BLaER1 treated with 17β-estradiol and CSF1 and Interleukin-3, amounts not matched to agents 10 nM and 100 nM (cell line): ENCODE results near the gene ANKRD2.
"Not testable (repeated sequence)": the region's sequence is repeated elsewhere in the genome, so short reads cannot be mapped to it uniquely, and the experiment has no call there.

Source experiments
- H3K27ac ChIP-seq, 11 experiments: shearing (Covaris generic); formaldehyde crosslinking; 2 replicates each; pipeline ENCODE4 v1.8.1; 2022
- H3K27me3 ChIP-seq, 11 experiments: shearing (Covaris generic); formaldehyde crosslinking; 2 replicates each; pipeline ENCODE4 v1.8.1; 2022
- H3K36me3 ChIP-seq, 11 experiments: shearing (Covaris generic); formaldehyde crosslinking; 2 replicates each; pipeline ENCODE4 v1.8.1; 2022
- H3K4me1 ChIP-seq, 10 experiments: shearing (Covaris generic); formaldehyde crosslinking; 2 replicates each; pipeline ENCODE4 v1.8.1; 2022
- H3K4me2 ChIP-seq, 11 experiments: shearing (Covaris generic); formaldehyde crosslinking; 2 replicates each; pipeline ENCODE4 v1.8.1; 2022
- H3K4me3 ChIP-seq, 10 experiments: shearing (Covaris generic); formaldehyde crosslinking; 2 replicates each; pipeline ENCODE4 v1.8.1; 2022
- H3K9ac ChIP-seq, 11 experiments: shearing (Covaris generic); formaldehyde crosslinking; 2 replicates each; pipeline ENCODE4 v1.8.1; 2022
- H3K9me3 ChIP-seq, 11 experiments: shearing (Covaris generic); formaldehyde crosslinking; replicated peaks in 1 of 11; 2 replicates each; pipeline ENCODE4 v1.8.1; 2022
- H4K20me1 ChIP-seq, 11 experiments: shearing (Covaris generic); formaldehyde crosslinking; 2 replicates each; pipeline ENCODE4 v1.8.1; 2022
- Cebpa-rat ChIP-seq, 11 experiments: shearing (Covaris generic); IDR thresholded peaks; 2 replicates each; pipeline ENCODE4 v1.8.1; 2022

The ANKRD2 gene

GRCh38 chr10:97574374-97575126, 2.0 kb downstream of the ANKRD2 start:
- Histone ChIP-seq H4K20me1 (peaks cover 0 to 23% (median 0%) of the 10 kb centered on the region in 11 experiments; a peak in 3 of 22 replicates), H3K9ac (no peak overlapping the region), H3K27ac (no peak overlapping the region), H3K4me2 (peak overlapping the region in 1 of 11 experiments; percentile 13; a peak in 1 of 22 replicates), H3K4me3 (no peak overlapping the region), H3K9me3 (no peaks in the 10 kb centered on the region), H3K36me3 (peaks cover 0 to 22% (median 0%) of the 10 kb centered on the region in 11 experiments; a peak in 9 of 22 replicates), H3K4me1 (peaks cover 8 to 23% (median 14%) of the 10 kb centered on the region in 10 experiments; a peak in 18 of 20 replicates), H3K27me3 (no peaks in the 10 kb centered on the region)
- no peak for TF ChIP-seq Cebpa-rat (IDR thresholded peaks at IDR 0.05)

GRCh38 chr10:97575127-97575668, 2.6 kb downstream of the ANKRD2 start:
- H3K36me3 ChIP-seq = peaks cover 0 to 16% (median 0%) of the 10 kb centered on the region in 11 experiments; a peak in 9 of 22 replicates

GRCh38 chr10:97576487-97576886, 3.9 kb downstream of the ANKRD2 start:
- H4K20me1 ChIP-seq = peaks cover 0 to 13% (median 0%) of the 10 kb centered on the region in 11 experiments; a peak in 2 of 22 replicates
- not testable (repeated sequence) for H3K4me3 ChIP-seq, H3K9ac ChIP-seq, H3K27me3 ChIP-seq, H3K9me3 ChIP-seq, H3K27ac ChIP-seq, H3K4me2 ChIP-seq, H3K36me3 ChIP-seq
- peaks cover 8 to 16% (median 13%) of the 10 kb centered on the region in 10 experiments; a peak in 18 of 20 replicates for H3K4me1 ChIP-seq

More at GRCh38 chr10:97575127-97575668, 2.6 kb downstream of the ANKRD2 start:
- Histone ChIP-seq H3K4me2 (peak overlapping the region in 1 of 11 experiments; percentile 13; a peak in 1 of 22 replicates), H3K9me3 (no peaks in the 10 kb centered on the region), H3K27me3 (no peaks in the 10 kb centered on the region), H4K20me1 (peaks cover 0 to 23% (median 0%) of the 10 kb centered on the region in 11 experiments; a peak in 3 of 22 replicates), H3K27ac (no peak overlapping the region), H3K4me3 (no peak overlapping the region), H3K9ac (no peak overlapping the region), H3K4me1 (peaks cover 8 to 23% (median 14%) of the 10 kb centered on the region in 10 experiments; a peak in 18 of 20 replicates)
- TF ChIP-seq Cebpa-rat (IDR thresholded peaks at IDR 0.05) = no peak

- TF ChIP-seq Cebpa-rat (IDR thresholded peaks at IDR 0.05) = no peak
- H3K9ac ChIP-seq = no peak overlapping the region
- H4K20me1 ChIP-seq = peaks cover 0 to 4% (median 0%) of the 10 kb centered on the region in 11 experiments; a peak in 2 of 22 replicates
- no peak overlapping the region for H3K4me3 ChIP-seq
- H3K4me1 ChIP-seq = peaks cover 4 to 12% (median 5%) of the 10 kb centered on the region in 10 experiments; a peak in 17 of 20 replicates
- H3K9me3 ChIP-seq = no peaks in the 10 kb centered on the region
- no peak overlapping the region for H3K4me2 ChIP-seq
- H3K27ac ChIP-seq = no peak overlapping the region
- no peaks in the 10 kb centered on the region for H3K36me3 ChIP-seq
- no peaks in the 10 kb centered on the region for H3K27me3 ChIP-seq
Observed at GRCh38 chr10:97577701-97578100, 5.1 kb downstream of the ANKRD2 start.

- Histone ChIP-seq H3K9me3 (no peaks in the 10 kb centered on the region), H3K4me2 (no peak overlapping the region), H3K9ac (no peak overlapping the region), H3K4me1 (peaks cover 0 to 8% (median 0%) of the 10 kb centered on the region in 10 experiments; a peak in 5 of 20 replicates), H3K27ac (no peak overlapping the region), H3K36me3 (no peaks in the 10 kb centered on the region), H4K20me1 (no peaks in the 10 kb centered on the region; a peak in 1 of 22 replicates), H3K4me3 (no peak overlapping the region), H3K27me3 (no peaks in the 10 kb centered on the region)
- TF ChIP-seq Cebpa-rat (IDR thresholded peaks at IDR 0.05) = no peak
Observed at GRCh38 chr10:97578171-97578844, 5.7 kb downstream of the ANKRD2 start.

GRCh38 chr10:97580421-97581367, 8.1 kb downstream of the ANKRD2 start:
- Histone ChIP-seq H3K27ac (no peak overlapping the region), H3K4me2 (no peak overlapping the region), H3K36me3 (no peaks in the 10 kb centered on the region), H3K4me1 (no peaks in the 10 kb centered on the region), H3K9ac (no peak overlapping the region), H3K4me3 (no peak overlapping the region), H4K20me1 (no peaks in the 10 kb centered on the region; a peak in 1 of 22 replicates), H3K9me3 (no peaks in the 10 kb centered on the region), H3K27me3 (no peaks in the 10 kb centered on the region)
- TF ChIP-seq Cebpa-rat (IDR thresholded peaks at IDR 0.05) = no peak

- TF ChIP-seq Cebpa-rat (IDR thresholded peaks at IDR 0.05) = no peak
- no peaks in the 10 kb centered on the region for H3K36me3 ChIP-seq
- no peak overlapping the region for H3K4me2 ChIP-seq
- no peaks in the 10 kb centered on the region for H3K9me3 ChIP-seq
- H3K4me1 ChIP-seq = no peaks in the 10 kb centered on the region
- H3K4me3 ChIP-seq = no peak overlapping the region
- H3K9ac ChIP-seq = no peak overlapping the region
- H3K27ac ChIP-seq = no peak overlapping the region
- H4K20me1 ChIP-seq = no peaks in the 10 kb centered on the region; a peak in 1 of 22 replicates
- H3K27me3 ChIP-seq = no peaks in the 10 kb centered on the region
Observed at GRCh38 chr10:97582169-97582568, 9.6 kb downstream of the ANKRD2 start.

- H3K4me1 ChIP-seq = no peaks in the 10 kb centered on the region
Observed at GRCh38 chr10:97583476-97583875, 10.9 kb downstream of the ANKRD2 start.

More at GRCh38 chr10:97583476-97583875, 10.9 kb downstream of the ANKRD2 start:
- no peaks in the 10 kb centered on the region for H3K9me3 ChIP-seq
- no peak overlapping the region for H3K4me3 ChIP-seq
- TF ChIP-seq Cebpa-rat (IDR thresholded peaks at IDR 0.05) = no peak
- H3K36me3 ChIP-seq = no peaks in the 10 kb centered on the region
- H3K27me3 ChIP-seq = no peaks in the 10 kb centered on the region
- no peaks in the 10 kb centered on the region; a peak in 1 of 22 replicates for H4K20me1 ChIP-seq
- H3K9ac ChIP-seq = no peak overlapping the region
- no peak overlapping the region for H3K4me2 ChIP-seq
- H3K27ac ChIP-seq = no peak overlapping the region
